Esophagus squamous epithelium (tissue), 5 donors: ENCODE results near the gene PDCD6IP. TPM values are rescaled to one million over a fixed set of nuclear protein-coding genes. Genes with fewer than 3 reads are reported as not detected.

Experiments
- DNase-seq: peaks from one replicate; lab custom pipeline; 2025; lab: John Stamatoyannopoulos, UW
- H3K27ac ChIP-seq, 4 donors: fragments of 200-600 bp; sonication (generic); one replicate each; pipeline ENCODE4 v1.5.1; 2016 to 2019; ENCODE audit warnings: mild to moderate bottlenecking in 1 of 4
- H3K27me3 ChIP-seq, 4 donors: fragments of 200-600 bp; sonication (generic); 1 replicate in 3 of 4; 2 replicates in 1 of 4; pipeline versions ENCODE4 v1.5.1 to v1.6.0; 2017 to 2021; ENCODE audit warnings: antibody characterized with exemption in 1 of 4
- H3K36me3 ChIP-seq, 3 donors: fragments of 200-600 bp; sonication (generic); one replicate each; pipeline ENCODE4 v1.5.1; 2016 to 2019
- H3K4me1 ChIP-seq, 3 donors: fragments of 200-600 bp; sonication (generic); one replicate each; pipeline ENCODE4 v1.5.1; 2017 to 2019
- H3K4me3 ChIP-seq, 4 donors: fragments of 200-600 bp; sonication (generic); 1 replicate in 3 of 4; 2 replicates in 1 of 4; pipeline ENCODE4 v1.5.1; 2016 to 2019; ENCODE audit warnings: mild to moderate bottlenecking in 2 of 4, moderate library complexity in 1 of 4
- H3K9me3 ChIP-seq, 3 donors: fragments of 200-600 bp; sonication (generic); one replicate each; pipeline ENCODE4 v1.5.1; 2016 to 2019
- POLR2A ChIP-seq, 4 donors: fragments of 450-650 bp; IDR thresholded peaks; one replicate each; pipeline ENCODE4 v1.6.1; 2017; ENCODE audit warnings: antibody characterized with exemption in 4 of 4, mild to moderate bottlenecking in 4 of 4, moderate library complexity in 3 of 4
- WGBS, 2 donors: methylation state at CpG; one replicate each; pipeline ENCODE4 v1.1.5; 2018; 5-methylcytosine and 5-hydroxymethylcytosine counted together
- intact Hi-C: fragments of 100-400 bp; cut with DNase I; formaldehyde crosslinking; loops from one replicate; pipeline ENCODE4 v1.15.0; 2022
- total RNA-seq, 4 donors: library from RNA; depleted of rRNA; stranded (reverse); fragments of >200 nt; gene quantifications; one replicate each; pipeline ENCODE4 v1.1.0, GENCODE V29; 2016
- TF ChIP-seq, protein P1 (sequence below), 6 experiments: fragments of 450-650 bp in 4 of 6; fragments of 200-600 bp in 2 of 6; sonication (generic) in 2 of 6; IDR thresholded peaks; one replicate each; pipeline ENCODE4 v1.5.1; 2016 to 2019; ENCODE audit warnings: antibody characterized with exemption in 6 of 6, mild to moderate bottlenecking in 4 of 6, moderate library complexity in 4 of 6
- donor health status: DM: yes; HTN: yes; CAD: no.

The PDCD6IP gene
- total RNA-seq, 4 donors from 2014 or later = 95.1 to 317 (median 189) TPM

DNA sequence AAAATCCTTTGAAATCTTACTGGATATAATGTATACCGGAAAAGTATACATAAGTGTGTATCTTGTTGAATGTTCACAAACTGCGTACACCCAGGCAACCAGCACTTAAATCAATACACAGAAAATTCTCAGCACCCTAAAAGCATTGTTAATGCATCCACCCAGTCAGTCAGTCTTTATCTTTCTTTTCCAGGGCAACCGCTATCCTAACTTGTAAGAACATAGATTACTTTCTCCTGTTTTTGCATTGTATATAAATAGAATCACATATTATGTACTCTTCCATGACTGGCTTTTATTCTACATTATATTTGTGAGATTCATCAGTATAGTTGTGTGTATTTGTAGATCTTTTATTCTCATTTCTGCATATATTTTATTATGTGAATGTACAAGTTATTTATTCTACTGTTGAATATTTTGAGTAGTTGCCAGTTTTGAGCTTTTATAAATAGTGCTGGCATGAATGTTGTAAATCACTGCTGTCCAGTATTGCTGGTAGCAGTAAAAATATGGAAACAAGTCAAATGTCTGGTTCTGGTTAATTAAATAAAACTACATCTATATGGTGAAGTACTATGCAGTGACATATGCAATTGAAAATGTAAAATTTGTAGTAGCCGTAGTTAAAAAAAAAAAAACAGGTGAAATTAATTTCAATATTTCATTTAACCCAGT lies 62.1 kb downstream of the PDCD6IP start:
- TF ChIP-seq, protein P1, sequence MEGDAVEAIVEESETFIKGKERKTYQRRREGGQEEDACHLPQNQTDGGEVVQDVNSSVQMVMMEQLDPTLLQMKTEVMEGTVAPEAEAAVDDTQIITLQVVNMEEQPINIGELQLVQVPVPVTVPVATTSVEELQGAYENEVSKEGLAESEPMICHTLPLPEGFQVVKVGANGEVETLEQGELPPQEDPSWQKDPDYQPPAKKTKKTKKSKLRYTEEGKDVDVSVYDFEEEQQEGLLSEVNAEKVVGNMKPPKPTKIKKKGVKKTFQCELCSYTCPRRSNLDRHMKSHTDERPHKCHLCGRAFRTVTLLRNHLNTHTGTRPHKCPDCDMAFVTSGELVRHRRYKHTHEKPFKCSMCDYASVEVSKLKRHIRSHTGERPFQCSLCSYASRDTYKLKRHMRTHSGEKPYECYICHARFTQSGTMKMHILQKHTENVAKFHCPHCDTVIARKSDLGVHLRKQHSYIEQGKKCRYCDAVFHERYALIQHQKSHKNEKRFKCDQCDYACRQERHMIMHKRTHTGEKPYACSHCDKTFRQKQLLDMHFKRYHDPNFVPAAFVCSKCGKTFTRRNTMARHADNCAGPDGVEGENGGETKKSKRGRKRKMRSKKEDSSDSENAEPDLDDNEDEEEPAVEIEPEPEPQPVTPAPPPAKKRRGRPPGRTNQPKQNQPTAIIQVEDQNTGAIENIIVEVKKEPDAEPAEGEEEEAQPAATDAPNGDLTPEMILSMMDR (IDR thresholded peaks at IDR 0.05) = no peak
- no peak for TF ChIP-seq POLR2A (IDR thresholded peaks at IDR 0.05)
- Histone ChIP-seq H3K9me3 (no peaks in the 10 kb centered on the region), H3K4me3 (no peak overlapping the region), H3K36me3 (peaks cover 4 to 100% (median 15%) of the 10 kb centered on the region in 3 donors), H3K4me1 (no peaks in the 10 kb centered on the region), H3K27me3 (no peaks in the 10 kb centered on the region), H3K27ac (no peak overlapping the region)
- DNase-seq = no peak
- intact Hi-C loops = no loop called here
- 84 to 90% methylated on average over 4 of the region's 4 CpGs for WGBS, 2 donors

DNA sequence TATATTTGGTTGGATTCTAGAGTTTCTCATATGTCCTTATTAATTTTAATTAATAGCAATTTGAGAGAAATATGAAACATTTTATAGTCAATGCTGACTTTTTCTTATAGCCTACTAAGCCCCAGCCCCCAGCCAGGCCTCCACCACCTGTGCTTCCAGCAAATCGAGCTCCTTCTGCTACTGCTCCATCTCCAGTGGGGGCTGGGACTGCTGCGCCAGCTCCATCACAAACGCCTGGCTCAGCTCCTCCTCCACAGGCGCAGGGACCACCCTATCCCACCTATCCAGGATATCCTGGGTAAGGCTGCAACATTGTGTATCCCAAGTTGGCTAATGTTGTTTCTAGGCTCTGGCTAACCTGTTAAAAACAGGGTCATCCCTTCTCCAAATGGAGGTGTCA lies 66.7 kb downstream of the PDCD6IP start:
- Histone ChIP-seq H3K27ac (no peak overlapping the region), H3K9me3 (no peaks in the 10 kb centered on the region), H3K4me1 (no peaks in the 10 kb centered on the region), H3K27me3 (no peaks in the 10 kb centered on the region), H3K36me3 (peaks cover 0 to 93% (median 9%) of the 10 kb centered on the region in 3 donors), H3K4me3 (no peak overlapping the region)
- no peak for DNase-seq
- intact Hi-C loops = no loop called here
- no peak for TF ChIP-seq POLR2A (IDR thresholded peaks at IDR 0.05)
- 86 to 94% methylated on average over 4 of the region's 4 CpGs for WGBS, 2 donors

- Histone ChIP-seq H3K9me3 (no peaks in the 10 kb centered on the region), H3K27me3 (no peaks in the 10 kb centered on the region), H3K36me3 (peaks cover 0 to 66% (median 9%) of the 10 kb centered on the region in 3 donors), H3K4me1 (no peaks in the 10 kb centered on the region), H3K27ac (no peak overlapping the region), H3K4me3 (no peak overlapping the region)
- TF ChIP-seq, protein P1 (IDR thresholded peaks at IDR 0.05) = no peak
- no peak for TF ChIP-seq POLR2A (IDR thresholded peaks at IDR 0.05)
- intact Hi-C loops = no loop called here
- DNase-seq = no peak
- WGBS, 2 donors = 73 to 79% methylated on average over 1 of the region's 1 CpG
Measured at GRCh38 chr3:33868309-33868708, 69.9 kb downstream of the PDCD6IP start.

- H3K36me3 ChIP-seq = peaks cover 0 to 50% (median 8%) of the 10 kb centered on the region in 3 donors
- H3K4me3 ChIP-seq = no peak overlapping the region
- DNase-seq = no peak
- H3K27ac ChIP-seq = no peak overlapping the region
- no peaks in the 10 kb centered on the region for H3K4me1 ChIP-seq
- H3K9me3 ChIP-seq = no peaks in the 10 kb centered on the region
- TF ChIP-seq, protein P1 (IDR thresholded peaks at IDR 0.05) = no peak
- no peak for TF ChIP-seq POLR2A (IDR thresholded peaks at IDR 0.05)
- 87 to 95% methylated on average over 7 of the region's 7 CpGs for WGBS, 2 donors
- H3K27me3 ChIP-seq = no peaks in the 10 kb centered on the region
- intact Hi-C loops = no loop called here
Measured at GRCh38 chr3:33869977-33870376, 71.5 kb downstream of the PDCD6IP start.

DNA sequence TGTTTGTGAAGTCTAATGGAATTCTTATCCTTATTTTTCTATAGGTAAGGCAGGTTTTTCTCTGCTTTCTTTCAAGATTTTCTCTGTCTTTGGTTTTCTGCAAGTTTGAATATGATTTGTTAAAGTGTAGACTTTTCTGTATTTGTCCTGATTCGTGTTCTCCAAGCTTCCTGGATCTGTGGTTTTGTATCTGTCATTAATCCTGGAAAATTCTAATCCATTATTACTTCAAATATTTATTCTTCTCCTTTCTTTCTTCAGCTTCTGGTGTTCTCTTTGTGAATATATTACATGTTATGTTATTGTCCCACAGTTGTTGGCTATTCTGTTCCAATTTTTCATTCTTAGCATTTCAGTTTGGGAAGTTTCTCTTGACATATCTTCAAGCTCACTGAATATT lies 76.4 kb downstream of the PDCD6IP start:
- intact Hi-C loops = no loop called here
- peaks cover 0 to 8% (median 0%) of the 10 kb centered on the region in 3 donors for H3K36me3 ChIP-seq
- no peaks in the 10 kb centered on the region for H3K4me1 ChIP-seq
- H3K27ac ChIP-seq = no peak overlapping the region
- no peaks in the 10 kb centered on the region for H3K9me3 ChIP-seq
- no peaks in the 10 kb centered on the region for H3K27me3 ChIP-seq
- no peak for TF ChIP-seq POLR2A (IDR thresholded peaks at IDR 0.05)
- TF ChIP-seq, protein P1 (IDR thresholded peaks at IDR 0.05) = no peak
- WGBS, 2 donors = 44 to 47% methylated on average over 1 of the region's 1 CpG
- H3K4me3 ChIP-seq = no peak overlapping the region
- DNase-seq = no peak
